B cell (primary cell): ENCODE results near the gene MAPK9. TPM values are rescaled to one million over a fixed set of nuclear protein-coding genes. Genes with fewer than 3 reads are reported as not detected.

Source experiments
- ATAC-seq: fragments of 200-7000 bp; cut with Tn5 transposase; one replicate; pipeline ENCODE4 v1.10.0; 2021; ENCODE audit warnings: low read depth, mild to moderate bottlenecking, moderate number of reproducible peaks, moderate library complexity
- CTCF ChIA-PET: fragments of 350-600 bp; sonication (Branson Sonifier 250); formaldehyde crosslinking; loops from one replicate; lab custom pipeline; 2021; ENCODE audit warnings: antibody characterized with exemption, inconsistent platforms; lab: Charles Lee
- POLR2A ChIA-PET: fragments of 350-600 bp; sonication (Branson Sonifier 250); formaldehyde crosslinking; loops from one replicate; lab custom pipeline; 2021; ENCODE audit warnings: antibody characterized with exemption; lab: Charles Lee
- DNase-seq: peaks from one replicate; pipeline ENCODE4 v3.0.0; 2013
- H2AFZ ChIP-seq: 2 replicates; pipeline ENCODE4 v1.6.1; 2012; ENCODE audit warnings: mild to moderate bottlenecking, low read depth, low read length; ENCODE audit not compliant: insufficient read depth, poor library complexity, severe bottlenecking
- H3K27ac ChIP-seq, 2 donors: 1 replicate in 1 of 2; 2 replicates in 1 of 2; pipeline ENCODE4 v1.5.1; 2012 to 2013; ENCODE audit warnings: low read length in 2 of 2, mild to moderate bottlenecking in 2 of 2, moderate library complexity in 1 of 2
- H3K27me3 ChIP-seq, 4 experiments: fragments of 200-600 bp in 1 of 4; sonication (generic) in 1 of 4; replicated peaks in 1 of 4; 1 replicate in 2 of 4; 2 replicates in 2 of 4; pipeline versions ENCODE4 v1.6.1 to v1.7.0; 2013 to 2016; ENCODE audit warnings: low read length in 3 of 4, mild to moderate bottlenecking in 2 of 4, mixed read lengths in 1 of 4, moderate library complexity in 1 of 4; ENCODE audit not compliant: insufficient read depth in 4 of 4, control insufficient read depth in 3 of 4; ENCODE audit errors: control extremely low read depth in 1 of 4
- H3K36me3 ChIP-seq, 2 experiments: replicated peaks in 1 of 2; 1 replicate in 1 of 2; 2 replicates in 1 of 2; pipeline versions ENCODE4 v1.6.1 to v1.7.1; 2013; ENCODE audit warnings: low read length in 1 of 2; ENCODE audit not compliant: insufficient read depth in 2 of 2, control insufficient read depth in 1 of 2; ENCODE audit errors: control extremely low read depth in 1 of 2, extremely low read depth in 1 of 2
- H3K4me1 ChIP-seq, 2 donors: fragments of 200-600 bp in 1 of 2; sonication (generic) in 1 of 2; 1 replicate in 1 of 2; 2 replicates in 1 of 2; pipeline versions ENCODE4 v1.5.1 to v1.6.1; 2013 to 2017; ENCODE audit warnings: low read length in 2 of 2; ENCODE audit not compliant: control insufficient read depth in 2 of 2, insufficient read depth in 2 of 2
- H3K4me2 ChIP-seq: replicated peaks from 2 replicates; pipeline ENCODE3; 2012; ENCODE audit warnings: mild to moderate bottlenecking, low read depth, low read length; ENCODE audit not compliant: poor library complexity, severe bottlenecking
- H3K4me3 ChIP-seq, 5 experiments: fragments of 200-600 bp in 1 of 5; sonication (generic) in 1 of 5; 1 replicate in 3 of 5; 2 replicates in 2 of 5; pipeline versions ENCODE4 v1.5.1 to v1.7.0; 2011 to 2016; ENCODE audit warnings: low read length in 4 of 5, mild to moderate bottlenecking in 4 of 5, low read depth in 2 of 5, control low read depth in 1 of 5, moderate library complexity in 1 of 5; ENCODE audit not compliant: insufficient read depth in 1 of 5; ENCODE audit errors: control extremely low read depth in 1 of 5, extremely low read depth in 1 of 5
- H3K79me2 ChIP-seq: fragments of 200-600 bp; sonication (generic); one replicate; pipeline ENCODE4 v1.6.0; 2016; ENCODE audit warnings: low read length; ENCODE audit not compliant: control insufficient read depth, insufficient read depth
- H3K9ac ChIP-seq: fragments of 200-600 bp; sonication (generic); 2 replicates; pipeline ENCODE4 v1.6.1; 2017; ENCODE audit warnings: mild to moderate bottlenecking, low read length, moderate library complexity
- H3K9me3 ChIP-seq, 3 donors: one replicate each; pipeline versions ENCODE4 v1.6.1 to v1.7.1; 2013; ENCODE audit warnings: low read length in 2 of 3; ENCODE audit not compliant: control insufficient read depth in 2 of 3, insufficient read depth in 1 of 3; ENCODE audit errors: control extremely low read depth in 1 of 3
- H4K20me1 ChIP-seq: 2 replicates; pipeline ENCODE4 v1.6.0; 2012; ENCODE audit warnings: mild to moderate bottlenecking, low read length; ENCODE audit not compliant: insufficient read depth, control insufficient read depth, poor library complexity, severe bottlenecking
- H3K27ac Mint-ChIP-seq: one replicate; pipeline ENCODE4 v1.8.0; 2021; ENCODE audit warnings: mixed read lengths
- H3K27me3 Mint-ChIP-seq: one replicate; pipeline ENCODE4 v1.8.0; 2021; ENCODE audit warnings: mixed read lengths
- H3K4me1 Mint-ChIP-seq: one replicate; pipeline ENCODE4 v1.8.0; 2021; ENCODE audit warnings: mixed read lengths
- H3K4me3 Mint-ChIP-seq: one replicate; pipeline ENCODE4 v1.8.0; 2021; ENCODE audit warnings: mixed read lengths
- H3K9me3 Mint-ChIP-seq: one replicate; pipeline ENCODE4 v1.8.0; 2022; ENCODE audit warnings: mixed read lengths; ENCODE audit not compliant: insufficient read depth
- CTCF ChIP-seq: fragments of 200-600 bp; IDR thresholded peaks from one replicate; pipeline ENCODE4 v1.8.0; 2022; ENCODE audit warnings: antibody characterized with exemption, mild to moderate bottlenecking
- EZH2 ChIP-seq: IDR thresholded peaks from 2 replicates; pipeline ENCODE4 v1.6.1; 2012; ENCODE audit warnings: borderline replicate concordance, low read depth, mild to moderate bottlenecking, moderate library complexity, low read length; ENCODE audit not compliant: insufficient read depth, poor library complexity, severe bottlenecking
- WGBS: methylation state at CpG from one replicate; pipeline ENCODE4 v1.1.5; 2013; ENCODE audit warnings: missing lambda C conversion rate; ENCODE audit not compliant: insufficient coverage; 5-methylcytosine and 5-hydroxymethylcytosine counted together
- intact Hi-C: fragments of 100-400 bp; cut with micrococcal nuclease; formaldehyde crosslinking; loops from one replicate; pipeline ENCODE4 v1.10.0; 2022
- polyA plus RNA-seq: library from polyadenylated mRNA; depleted of rRNA; stranded (reverse); fragments of >200 nt; gene quantifications from 2 replicates; pipeline ENCODE4 v1.2.3, GENCODE V29; 2012
- total RNA-seq, 2 donors: library from RNA; stranded (reverse); fragments of 120-200 nt in 1 of 2; gene quantifications; 1 replicate in 1 of 2; 2 replicates in 1 of 2; pipeline versions ENCODE4 v1.2.3 to v1.2.4, GENCODE V29; 2013 to 2022

The MAPK9 gene
- total and polyA plus RNA-seq, 2 donors (not counting 1 experiment from before 2014, with no cell fraction given) = 19.7 to 40.4 TPM

- no peak overlapping the region for H3K4me2 ChIP-seq
Measured at GRCh38 chr5:180204276-180204819, 87.5 kb downstream of the MAPK9 start.

More at GRCh38 chr5:180204276-180204819, 87.5 kb downstream of the MAPK9 start:
- ATAC-seq = no peak
- Histone ChIP-seq H3K36me3 (no peaks in the 10 kb centered on the region), H3K27ac (no peak overlapping the region), H3K4me3 (no peak overlapping the region), H4K20me1 (no peaks in the 10 kb centered on the region), H3K9me3 (peaks cover 0 to 10% (median 0%) of the 10 kb centered on the region in 3 donors), H3K27me3 (peaks cover 0 to 18% (median 6%) of the 10 kb centered on the region in 4 experiments), H3K4me1 (peaks cover 5 to 11% of the 10 kb centered on the region in 2 donors), H3K9ac (no peak overlapping the region), H3K79me2 (no peaks in the 10 kb centered on the region), H2AFZ (no peak overlapping the region)
- WGBS = no CpG with 5 or more reads among the region's 1 CpG
- peaks cover 5% of the 10 kb centered on the region for H3K4me1 Mint-ChIP-seq
- ChIA-PET POLR2A (no interaction called here), CTCF (no interaction called here)
- no peak overlapping the region for H3K27ac Mint-ChIP-seq
- no peak overlapping the region for H3K4me3 Mint-ChIP-seq
- H3K27me3 Mint-ChIP-seq = peaks cover 38% of the 10 kb centered on the region
- no peaks in the 10 kb centered on the region for H3K9me3 Mint-ChIP-seq
- TF ChIP-seq CTCF (no peak), EZH2 (no peak)
- DNase-seq = no peak
- intact Hi-C loops = loop anchor here (5.0 kb wide), 1 partner anchor 123 kb away; no protein-coding TSS in a partner anchor
